Kidney (tissue), 14 donors: ENCODE results near the gene CHN2. TPM values are rescaled to one million over a fixed set of nuclear protein-coding genes. Genes with fewer than 3 reads are reported as not detected.

Experiments used
- DNase-seq, 5 donors: peaks; one replicate each; pipeline ENCODE4 v3.0.0-alpha.2; 2013 to 2020
- FAIRE-seq: peaks from 2 replicates; lab custom pipeline; 2012; peaks lifted over from hg19 to GRCh38; lab: Jason Lieb, UNC
- H3K27ac ChIP-seq, 2 donors: one replicate each; pipeline ENCODE4 v1.7.0; 2013; ENCODE audit warnings: low read depth in 2 of 2, low read length in 2 of 2, inconsistent platforms in 1 of 2
- H3K27me3 ChIP-seq: one replicate; pipeline ENCODE4 v1.7.1; 2013; ENCODE audit warnings: low read length, inconsistent platforms; ENCODE audit not compliant: control insufficient read depth, insufficient read depth
- H3K36me3 ChIP-seq, 3 donors: one replicate each; pipeline versions ENCODE4 v1.7.0 to v1.7.1; 2013; ENCODE audit warnings: low read length in 3 of 3, control low read depth in 1 of 3, inconsistent platforms in 1 of 3; ENCODE audit not compliant: insufficient read depth in 3 of 3, control insufficient read depth in 2 of 3
- H3K4me1 ChIP-seq, 3 donors: one replicate each; pipeline versions ENCODE4 v1.7.0 to v1.7.1; 2013; ENCODE audit warnings: low read length in 3 of 3, inconsistent platforms in 1 of 3, low read depth in 1 of 3; ENCODE audit not compliant: control insufficient read depth in 2 of 3, insufficient read depth in 2 of 3
- H3K4me3 ChIP-seq, 3 donors: one replicate each; pipeline versions ENCODE4 v1.7.0 to v1.8.1; 2013; ENCODE audit warnings: low read length in 3 of 3, control low read depth in 1 of 3, inconsistent platforms in 1 of 3
- H3K9ac ChIP-seq, 3 donors: one replicate each; pipeline versions ENCODE4 v1.7.0 to v1.7.1; 2013; ENCODE audit warnings: low read length in 3 of 3, control low read depth in 1 of 3, inconsistent platforms in 1 of 3
- H3K9me3 ChIP-seq, 3 donors: one replicate each; pipeline versions ENCODE4 v1.7.0 to v1.7.1; 2013; ENCODE audit warnings: low read length in 3 of 3, control low read depth in 1 of 3, inconsistent platforms in 1 of 3; ENCODE audit not compliant: control insufficient read depth in 2 of 3, insufficient read depth in 1 of 3
- CTCF ChIP-seq: IDR thresholded peaks from 3 replicates; pipeline ENCODE4 v1.5.1; 2012; ENCODE audit warnings: mild to moderate bottlenecking, moderate library complexity, borderline replicate concordance; ENCODE audit not compliant: insufficient read depth; ENCODE audit errors: extremely low read depth
- intact Hi-C: fragments of 100-400 bp; cut with DNase I; formaldehyde crosslinking; loops from one replicate; pipeline ENCODE4 v1.11.1; 2022
- polyA plus RNA-seq: library from polyadenylated mRNA; stranded (reverse); fragments of 350-450 nt; fragmentation: Illumina TruSeq; extraction: RNeasy Lipid Tissue Mini Kit (QIAGEN cat#74804); gene quantifications from one replicate; pipeline ENCODE4 v1.2.3, GENCODE V29; 2014; ENCODE audit warnings: low read depth, low replicate concordance; ENCODE audit not compliant: insufficient read depth
- total RNA-seq: library from RNA; stranded (reverse); fragmentation: NEBNext Ultra II Directional; extraction: Animal tissue kit (Norgen Biotek cat#: 25700); gene quantifications from one replicate; pipeline ENCODE4 v1.2.1, GENCODE V29; 2021
- donor health status: control.
- donor health status: control.
- donor health status: control.
- donor health status: control.
- donor health status: control.
- donor health status: DM: yes; HTN: yes; CAD: no.
- donor health status: Normal renal cell carcinoma (clear cell type).

CHN2 gene
- total and polyA plus RNA-seq, 2 donors from 2014 or later = 7.4 to 22.5 TPM

- TF ChIP-seq CTCF = no peak
- Histone ChIP-seq H3K4me3 (no peak overlapping the region), H3K27ac (no peak overlapping the region), H3K4me1 (no peaks in the 10 kb centered on the region), H3K9ac (no peak overlapping the region), H3K27me3 (no peaks in the 10 kb centered on the region), H3K9me3 (no peaks in the 10 kb centered on the region), H3K36me3 (no peaks in the 10 kb centered on the region)
- DNase-seq (no peak), FAIRE-seq (no peak)
- intact Hi-C loops = no loop called here
Observed at GRCh38 chr7:29309041-29309854, 114.7 kb downstream of the CHN2 start.

GRCh38 chr7:29310625-29311024 is 116.0 kb downstream of the CHN2 start:
- no peaks in the 10 kb centered on the region for H3K9me3 ChIP-seq
- FAIRE-seq = no peak
- no peak for DNase-seq
- no peaks in the 10 kb centered on the region for H3K4me1 ChIP-seq
- TF ChIP-seq CTCF = no peak
- H3K36me3 ChIP-seq = no peaks in the 10 kb centered on the region
- H3K9ac ChIP-seq = no peak overlapping the region
- no peak overlapping the region for H3K27ac ChIP-seq
- H3K27me3 ChIP-seq = no peaks in the 10 kb centered on the region
- no peak overlapping the region for H3K4me3 ChIP-seq
- intact Hi-C loops = no loop called here

GRCh38 chr7:29311314-29311713 is 116.7 kb downstream of the CHN2 start:
- no peak for TF ChIP-seq CTCF
- DNase-seq (no peak), FAIRE-seq (no peak)
- Histone ChIP-seq H3K27ac (no peak overlapping the region), H3K36me3 (no peaks in the 10 kb centered on the region), H3K9ac (no peak overlapping the region), H3K27me3 (no peaks in the 10 kb centered on the region), H3K9me3 (no peaks in the 10 kb centered on the region), H3K4me1 (no peaks in the 10 kb centered on the region), H3K4me3 (no peak overlapping the region)
- intact Hi-C loops = no loop called here
